HEK293 (cell line): Measurements from ENCODE around the gene TEF.

Experiments used
- CTCF ChIA-PET: fragments of 350-600 bp; formaldehyde crosslinking; extraction: SDS; loops from one replicate; lab custom pipeline; 2021; ENCODE audit warnings: antibody characterized with exemption; lab: Yijun Ruan, JAX
- POLR2A ChIA-PET: fragments of 300-600 bp; formaldehyde crosslinking; extraction: SDS; loops from one replicate; lab custom pipeline; 2020; ENCODE audit warnings: antibody characterized with exemption, inconsistent platforms; lab: Yijun Ruan, JAX
- H3K27ac ChIP-seq: fragments of 200-500 bp; sonication (Bioruptor generic); 2 replicates; pipeline ENCODE4 v1.5.1; 2014; ENCODE audit warnings: low read depth, low read length, control low read depth, inconsistent platforms; ENCODE audit errors: extremely low read depth
- H3K36me3 ChIP-seq, 2 experiments: fragments of 200-500 bp in 1 of 2; sonication (Bioruptor generic) in 1 of 2; 1 replicate in 1 of 2; 2 replicates in 1 of 2; pipeline ENCODE4 v1.5.1; 2014 to 2017; ENCODE audit warnings: inconsistent platforms in 2 of 2, low read length in 2 of 2; ENCODE audit not compliant: control insufficient read depth in 2 of 2, insufficient read depth in 1 of 2
- H3K4me1 ChIP-seq: fragments of 200-500 bp; sonication (Bioruptor generic); 2 replicates; pipeline ENCODE4 v1.5.1; 2014; ENCODE audit warnings: mild to moderate bottlenecking, low read length, inconsistent platforms; ENCODE audit not compliant: control insufficient read depth, insufficient read depth
- H3K4me3 ChIP-seq: 2 replicates; pipeline ENCODE4 v1.5.1; 2011; ENCODE audit warnings: low read depth, mild to moderate bottlenecking, control low read depth, low read length, moderate library complexity
- H3K9me3 ChIP-seq: fragments of 200-500 bp; sonication (Bioruptor generic); 2 replicates; pipeline ENCODE4 v1.5.1; 2014; ENCODE audit warnings: low read depth, low read length, inconsistent platforms; ENCODE audit not compliant: control insufficient read depth, insufficient read depth
- EGR2 ChIP-seq: fragments of 450-650 bp; formaldehyde crosslinking; IDR thresholded peaks from 2 replicates; pipeline ENCODE4 v1.5.1; 2016; ENCODE audit warnings: low read depth, missing biosample characterization, missing genetic modification characterization
- PRDM10 ChIP-seq: fragments of 450-650 bp; formaldehyde crosslinking; IDR thresholded peaks from 2 replicates; pipeline ENCODE4 v1.5.1; 2016; ENCODE audit warnings: missing biosample characterization, missing genetic modification characterization
- SP7 ChIP-seq: fragments of 450-650 bp; formaldehyde crosslinking; IDR thresholded peaks from 2 replicates; pipeline ENCODE4 v1.5.1; 2016; ENCODE audit warnings: missing biosample characterization, missing genetic modification characterization
- YY2 ChIP-seq: fragments of 450-650 bp; formaldehyde crosslinking; IDR thresholded peaks from 2 replicates; pipeline ENCODE4 v1.5.1; 2016; ENCODE audit warnings: missing biosample characterization, missing genetic modification characterization
- ZNF280C ChIP-seq: fragments of 450-650 bp; formaldehyde crosslinking; IDR thresholded peaks from 2 replicates; pipeline ENCODE4 v1.5.1; 2016; ENCODE audit warnings: missing biosample characterization, missing genetic modification characterization
- ZNF335 ChIP-seq: fragments of 450-650 bp; formaldehyde crosslinking; conservative IDR thresholded peaks from 2 replicates; pipeline ENCODE4 v1.5.1; 2016; ENCODE audit warnings: missing biosample characterization, missing genetic modification characterization
- ZNF404 ChIP-seq: fragments of 450-650 bp; formaldehyde crosslinking; IDR thresholded peaks from 2 replicates; pipeline ENCODE4 v1.5.1; 2017; ENCODE audit warnings: missing biosample characterization, missing genetic modification characterization
- ZNF521 ChIP-seq: fragments of 450-650 bp; formaldehyde crosslinking; IDR thresholded peaks from 2 replicates; pipeline ENCODE4 v1.5.1; 2017; ENCODE audit warnings: missing biosample characterization, mild to moderate bottlenecking, missing genetic modification characterization
- TF ChIP-seq, protein P1 (sequence below): fragments of 450-650 bp; formaldehyde crosslinking; IDR thresholded peaks from 2 replicates; pipeline ENCODE4 v1.5.1; 2016; ENCODE audit warnings: missing biosample characterization, missing genetic modification characterization
- TF ChIP-seq, protein P2 (sequence below): fragments of 450-650 bp; formaldehyde crosslinking; IDR thresholded peaks from 2 replicates; pipeline ENCODE4 v1.5.1; 2016; ENCODE audit warnings: missing biosample characterization, missing genetic modification characterization

Gene TEF

GRCh38 chr22:41429232-41429950 is 47.6 kb downstream of the TEF start (continued):
- no peak for TF ChIP-seq ZNF280C (tag by site-specific recombination)
- 0 out of 2 replicates have a peak, but pooled peaks have one; percentile 23 for TF ChIP-seq ZNF335
- peak; percentile 66 for TF ChIP-seq SP7
- peak; percentile 79 for TF ChIP-seq EGR2 (tag by site-specific recombination)

DNA sequence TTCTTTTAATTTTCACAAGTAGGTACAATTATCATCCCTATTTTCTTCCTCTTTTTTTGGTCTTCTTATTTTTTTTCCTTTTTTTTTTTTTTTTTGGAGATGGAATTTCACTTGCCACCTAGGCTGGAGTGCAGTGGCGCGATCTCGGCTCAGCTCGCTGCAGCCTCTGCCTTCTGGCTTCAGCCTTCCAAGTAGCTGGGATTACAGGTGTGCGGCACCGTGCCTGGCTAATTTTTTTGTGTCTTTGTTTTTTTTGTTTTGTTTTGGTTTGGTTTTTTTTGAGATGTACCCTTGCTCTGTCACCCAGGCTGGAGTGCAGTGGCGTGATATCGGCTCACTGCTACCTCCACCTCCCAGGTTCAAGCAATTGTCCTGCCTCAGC is 48.2 kb downstream of the TEF start:
- H3K4me3 ChIP-seq: no peak overlapping the region
- POLR2A ChIA-PET: interaction anchor here (0.7 to 0.8 kb wide), 2 partner anchors 14 to 48 kb away, joined by 3 to 8 read pairs; partner anchors contain the start of gene TEF
- peaks cover 4% of the 10 kb centered on the region; the same call in 1 of the 2 replicates for H3K4me1 ChIP-seq
- no peaks in the 10 kb centered on the region for H3K9me3 ChIP-seq
- TF ChIP-seq, protein P1, sequence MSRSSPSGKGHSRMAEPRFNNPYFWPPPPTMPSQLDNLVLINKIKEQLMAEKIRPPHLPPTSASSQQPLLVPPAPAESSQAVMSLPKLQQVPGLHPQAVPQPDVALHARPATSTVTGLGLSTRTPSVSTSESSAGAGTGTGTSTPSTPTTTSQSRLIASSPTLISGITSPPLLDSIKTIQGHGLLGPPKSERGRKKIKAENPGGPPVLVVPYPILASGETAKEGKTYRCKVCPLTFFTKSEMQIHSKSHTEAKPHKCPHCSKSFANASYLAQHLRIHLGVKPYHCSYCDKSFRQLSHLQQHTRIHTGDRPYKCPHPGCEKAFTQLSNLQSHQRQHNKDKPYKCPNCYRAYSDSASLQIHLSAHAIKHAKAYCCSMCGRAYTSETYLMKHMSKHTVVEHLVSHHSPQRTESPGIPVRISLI (tag by site-specific recombination): peak; percentile 93
- no peak for TF ChIP-seq YY2
- TF ChIP-seq PRDM10: 0 out of 2 replicates have a peak, but pooled peaks have one; percentile 13
- TF ChIP-seq, all 188 proteins: peak for 2
- Histone ChIP-seq H3K27ac (no peak overlapping the region), H3K36me3 (peaks cover 0 to 46% of the 10 kb centered on the region in 2 experiments; a peak in 2 of 3 replicates)
- CTCF ChIA-PET: interaction anchor here (0.6 to 1.9 kb wide), 3 partner anchors 18 to 88 kb away, joined by 3 to 5 read pairs (median 5); no protein-coding TSS in a partner anchor

DNA sequence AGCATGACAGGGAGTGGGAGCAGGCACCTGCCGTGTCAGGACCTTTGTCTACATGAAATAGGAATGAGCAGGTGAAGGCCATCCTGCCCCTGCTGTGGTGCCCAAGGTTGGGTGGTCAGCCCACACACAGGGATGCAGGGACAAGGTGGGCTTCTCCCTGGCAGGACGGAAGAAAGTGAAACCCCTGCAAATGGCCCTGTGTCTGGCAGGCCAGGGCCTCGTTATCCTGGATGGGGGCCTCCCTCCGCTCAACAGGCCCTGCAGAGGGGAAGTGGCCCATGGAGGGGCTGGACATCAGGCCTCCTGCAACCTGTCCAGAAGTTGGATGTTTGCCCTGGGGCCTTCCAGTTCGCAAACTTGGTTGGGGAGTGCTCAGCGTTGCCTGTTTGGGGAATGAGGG is 49.9 kb downstream of the TEF start:
- H3K4me1 ChIP-seq: no peaks in the 10 kb centered on the region; the same call in 1 of the 2 replicates
- H3K36me3 ChIP-seq: peaks cover 15 to 56% of the 10 kb centered on the region in 2 experiments
- no peak overlapping the region for H3K4me3 ChIP-seq
- CTCF ChIA-PET: interaction anchor here (0.6 kb wide), 1 partner anchor 194 kb away, joined by 3 read pairs; no protein-coding TSS in a partner anchor
- POLR2A ChIA-PET: interaction anchor here (0.6 to 1.0 kb wide), 4 partner anchors 17 to 130 kb away, joined by 3 to 4 read pairs (median 4); no protein-coding TSS in a partner anchor
- H3K9me3 ChIP-seq: no peaks in the 10 kb centered on the region
- 0 out of 2 replicates have a peak overlapping the region, but pooled peaks have one; percentile 11 for H3K27ac ChIP-seq
- TF ChIP-seq ZNF404 (no peak), ZNF521 (tag by site-specific recombination) (no peak)
- TF ChIP-seq, protein P2, sequence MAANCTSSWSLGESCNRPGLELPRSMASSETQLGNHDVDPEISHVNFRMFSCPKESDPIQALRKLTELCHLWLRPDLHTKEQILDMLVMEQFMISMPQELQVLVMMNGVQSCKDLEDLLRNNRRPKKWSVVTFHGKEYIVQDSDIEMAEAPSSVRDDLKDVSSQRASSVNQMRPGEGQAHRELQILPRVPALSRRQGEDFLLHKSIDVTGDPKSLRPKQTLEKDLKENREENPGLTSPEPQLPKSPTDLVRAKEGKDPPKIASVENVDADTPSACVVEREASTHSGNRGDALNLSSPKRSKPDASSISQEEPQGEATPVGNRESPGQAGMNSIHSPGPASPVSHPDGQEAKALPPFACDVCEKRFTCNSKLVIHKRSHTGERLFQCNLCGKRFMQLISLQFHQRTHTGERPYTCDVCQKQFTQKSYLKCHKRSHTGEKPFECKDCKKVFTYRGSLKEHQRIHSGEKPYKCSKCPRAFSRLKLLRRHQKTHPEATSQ (tag by site-specific recombination): no peak
